Left colon (tissue), 2 donors: ENCODE data around the gene MEGF11. TPM values are rescaled to one million over a fixed set of nuclear protein-coding genes. Genes with fewer than 3 reads are reported as not detected.

Experiments used
- ATAC-seq: fragments of 200-7000 bp; cut with Tn5 transposase; one replicate; pipeline ENCODE4 v1.9.1; 2020; ENCODE audit warnings: mild to moderate bottlenecking, moderate library complexity
- DNase-seq, 2 donors: peaks; one replicate each; pipeline ENCODE4 v3.0.0-alpha.2; 2020
- intact Hi-C, 2 donors: fragments of 100-400 bp; cut with DNase I in 1 of 2; cut with micrococcal nuclease in 1 of 2; formaldehyde crosslinking; loops; one replicate each; pipeline versions ENCODE4 v1.11.2 to v1.14.0; 2022; cut with DNase I, micrococcal nuclease
- total RNA-seq, 2 donors: library from RNA; stranded (reverse); fragmentation: NEBNext Ultra II Directional; extraction: Animal tissue kit (Norgen Biotek cat#: 25700); gene quantifications; one replicate each; pipeline ENCODE4 v1.2.1, GENCODE V29; 2021
- donor health status: DM: no; HTN: no; CAD: no.
- donor health status: DM: yes; HTN: yes; CAD: no.

MEGF11 gene
- total RNA-seq, 2 donors from 2014 or later, result not detected

DNA sequence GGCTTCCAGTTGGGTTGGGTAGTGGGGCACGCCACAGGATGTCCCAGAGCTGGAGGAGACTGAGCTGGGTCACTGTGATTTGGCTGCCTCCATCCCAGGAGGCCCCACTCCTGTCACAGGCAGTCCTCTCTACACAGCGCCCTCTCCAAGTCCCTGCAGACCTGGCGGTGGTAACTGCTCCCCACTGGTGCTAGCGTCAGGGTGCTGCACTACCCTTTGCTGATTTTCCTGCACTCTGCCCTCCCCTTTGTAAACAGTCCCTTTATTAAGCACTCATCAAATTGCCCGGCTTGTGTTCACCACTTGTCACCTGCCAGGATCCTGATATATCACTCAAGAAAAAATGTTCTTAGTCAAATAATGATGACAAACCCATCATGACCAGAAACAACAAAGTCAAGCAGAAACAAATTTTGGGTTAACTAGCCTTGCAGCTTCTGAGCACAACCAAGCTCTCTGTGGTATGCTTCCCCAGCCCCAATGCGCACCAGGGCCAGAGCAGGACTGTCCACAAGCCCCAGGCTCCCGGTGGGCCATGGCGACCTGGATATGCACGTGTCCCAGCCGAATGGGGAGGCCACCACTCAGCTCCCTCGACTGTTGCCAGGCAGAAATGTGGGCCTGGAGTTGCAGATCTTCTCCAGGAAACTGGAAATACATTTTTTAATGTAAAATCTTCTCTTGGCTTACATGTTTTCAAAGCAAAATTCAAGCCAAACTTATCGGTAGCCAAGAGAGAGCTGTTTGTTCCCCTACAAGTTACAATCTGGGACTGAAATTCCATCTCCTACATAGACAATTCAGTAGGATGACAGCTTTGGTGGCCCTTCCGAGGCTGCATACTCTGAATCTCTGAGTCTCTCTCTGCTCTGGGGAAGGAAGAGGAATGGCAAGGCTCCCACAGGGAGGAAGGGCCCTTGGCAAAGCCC lies 24.5 kb downstream of the MEGF11 start:
- DNase-seq (no peak), ATAC-seq (no peak)
- intact Hi-C loops, result no loop called here

DNA sequence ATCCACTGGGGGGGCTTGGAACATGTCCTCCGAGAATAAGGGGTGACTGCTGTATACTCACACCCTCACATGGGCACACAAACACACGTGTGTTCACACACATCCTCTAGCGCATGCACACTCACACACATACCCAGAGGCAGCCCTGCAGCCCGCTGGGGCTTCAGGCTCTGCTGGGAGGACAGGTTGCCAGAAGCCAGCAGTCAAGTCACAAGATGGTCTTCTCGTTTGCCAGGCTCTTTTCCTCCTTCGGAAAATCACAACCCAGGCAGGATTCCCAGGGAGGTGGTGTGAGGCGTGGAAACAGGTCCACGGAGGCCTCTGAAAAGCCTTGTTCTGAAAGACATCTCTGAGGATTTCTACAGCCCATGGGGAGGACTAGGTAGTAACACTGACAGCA lies 26.8 kb downstream of the MEGF11 start:
- ATAC-seq (no peak), DNase-seq (no peak)
- intact Hi-C loops, result no loop called here

DNA sequence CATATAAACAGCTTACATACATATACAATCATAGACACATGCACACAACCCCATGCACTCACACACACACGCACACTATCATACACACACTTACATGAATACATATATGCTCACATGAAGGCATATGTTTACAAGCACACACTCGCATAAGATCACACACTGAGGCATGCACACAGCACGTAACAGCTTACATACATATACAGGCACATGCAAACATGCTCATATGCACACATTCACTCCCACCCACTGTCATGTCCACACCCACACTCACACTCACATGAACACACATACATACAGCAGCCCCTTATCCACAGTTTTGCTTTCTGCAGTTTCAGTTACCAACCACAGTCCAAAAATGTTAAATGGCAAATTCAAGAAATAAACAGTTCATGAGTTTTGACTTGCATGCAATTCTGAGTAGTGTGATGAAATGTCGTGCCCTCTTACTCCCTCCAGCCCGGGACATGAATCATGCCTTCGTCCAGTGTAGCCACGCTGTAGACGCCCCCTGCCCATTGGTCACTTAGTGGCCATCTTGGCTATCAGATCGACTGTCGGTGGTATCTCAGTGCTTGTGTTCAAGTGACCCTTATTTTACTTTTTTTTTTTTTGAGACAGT lies 27.8 kb downstream of the MEGF11 start:
- no peak for DNase-seq
- no peak for ATAC-seq
- intact Hi-C loops, result no loop called here

DNA sequence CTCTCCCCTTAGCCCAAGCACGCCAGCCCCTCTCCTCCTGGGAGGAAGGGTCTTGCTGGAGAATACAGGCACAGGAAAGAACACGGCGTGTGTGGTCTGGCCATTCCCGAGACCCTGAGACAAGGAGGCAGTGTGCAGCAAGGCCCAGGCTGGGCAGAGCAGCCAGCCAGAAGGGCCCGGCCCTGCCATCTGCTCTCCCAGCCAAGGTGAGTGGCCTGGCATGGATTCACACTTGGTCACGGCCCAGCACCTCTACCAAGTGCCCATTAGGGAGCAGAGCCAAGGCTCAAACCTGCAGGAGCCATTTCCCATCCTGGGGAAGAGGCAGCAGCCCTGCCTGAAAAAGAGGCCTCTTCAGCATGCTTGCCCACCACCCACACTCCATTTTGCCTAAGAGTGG lies 28.6 kb downstream of the MEGF11 start:
- intact Hi-C loops, result no loop called here
- DNase-seq (no peak), ATAC-seq (no peak)

DNA sequence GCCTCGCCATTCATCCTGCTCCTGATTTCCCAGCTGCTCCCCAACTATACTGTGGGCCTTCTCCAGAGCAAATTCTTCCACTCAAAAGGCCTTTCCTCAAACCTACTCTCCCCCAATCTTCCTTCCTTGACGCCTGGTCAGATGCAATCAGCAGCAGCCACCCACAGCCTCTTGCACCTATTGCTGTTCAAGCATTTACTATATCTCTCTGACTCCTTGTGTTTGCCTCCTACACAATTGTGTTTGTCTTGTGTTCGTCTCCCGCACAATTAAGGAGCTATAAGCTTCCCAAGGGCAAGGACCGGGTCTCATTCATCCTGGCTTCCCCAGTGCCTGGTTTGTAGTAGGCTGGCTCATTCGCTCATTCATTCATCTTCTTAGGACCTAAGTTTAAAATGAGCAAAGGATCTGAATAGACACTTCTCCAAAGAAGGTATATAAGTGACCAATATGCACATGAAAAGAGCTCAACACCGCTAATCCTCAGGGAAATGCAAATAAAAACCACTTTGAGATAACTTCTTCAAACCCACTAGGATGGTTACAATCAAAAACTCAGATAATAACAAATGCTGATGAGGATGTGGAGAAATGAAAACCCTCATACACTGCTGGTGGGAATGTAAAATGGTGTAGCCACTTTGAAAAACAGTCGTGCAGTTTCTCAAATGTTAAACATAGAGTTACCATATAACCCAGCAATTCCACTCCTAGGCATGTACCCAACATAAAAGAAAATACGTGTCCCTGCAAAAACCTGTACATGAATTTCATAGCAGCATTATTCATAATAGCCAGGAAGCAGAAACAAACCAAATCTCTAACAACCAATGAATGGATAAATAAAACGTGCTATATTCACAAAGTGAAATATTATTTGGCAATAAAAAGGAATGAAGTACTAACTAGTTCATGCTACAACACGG lies 31.0 kb downstream of the MEGF11 start:
- no peak for ATAC-seq
- intact Hi-C loops, result no loop called here

DNA sequence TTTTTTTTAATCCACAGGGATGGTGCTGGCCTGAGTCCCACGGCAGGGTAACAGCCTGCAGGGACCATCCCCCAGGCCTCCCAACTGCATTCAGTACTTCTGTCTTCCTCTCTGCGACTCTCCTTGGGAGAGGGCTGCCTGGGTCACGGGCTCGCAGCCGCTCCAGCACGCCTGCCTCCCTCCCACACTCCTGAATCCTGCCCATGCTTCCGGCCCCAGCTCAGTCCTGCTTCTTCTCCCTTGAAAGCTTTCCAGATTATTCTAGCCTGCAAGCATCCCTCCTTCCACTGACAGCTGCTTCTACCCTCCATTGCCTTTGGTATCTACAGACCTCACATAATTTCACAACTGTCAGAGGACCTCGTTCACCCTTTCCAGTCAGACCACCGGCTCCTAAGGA lies 32.4 kb downstream of the MEGF11 start:
- no peak for DNase-seq
- ATAC-seq, result no peak

More for the DNA sequence above, 31.0 kb downstream of the MEGF11 start:
- DNase-seq, result no peak

DNA sequence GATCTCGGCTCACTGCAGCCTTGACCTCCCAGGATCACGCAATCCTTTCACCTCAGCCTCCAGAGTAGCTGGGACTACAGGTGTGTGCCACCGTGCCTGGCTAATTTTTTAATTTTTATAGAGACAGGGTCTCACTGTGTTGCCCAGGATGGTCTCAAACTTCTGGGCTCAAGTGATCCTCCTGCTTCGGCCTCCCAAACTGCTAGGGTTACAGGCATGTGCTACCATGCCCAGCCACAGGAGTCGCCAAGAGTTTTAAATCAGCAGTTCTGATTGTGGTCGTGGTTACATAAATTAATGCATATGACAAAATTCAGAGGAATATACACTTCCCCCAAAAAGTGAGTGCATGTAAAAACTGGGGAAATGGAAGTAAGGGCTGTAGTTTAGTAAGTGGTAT lies 32.9 kb downstream of the MEGF11 start:
- ATAC-seq, result no peak
- intact Hi-C loops, result no loop called here
- DNase-seq, result no peak

More for the DNA sequence above, 32.4 kb downstream of the MEGF11 start:
- intact Hi-C loops, result no loop called here

DNA sequence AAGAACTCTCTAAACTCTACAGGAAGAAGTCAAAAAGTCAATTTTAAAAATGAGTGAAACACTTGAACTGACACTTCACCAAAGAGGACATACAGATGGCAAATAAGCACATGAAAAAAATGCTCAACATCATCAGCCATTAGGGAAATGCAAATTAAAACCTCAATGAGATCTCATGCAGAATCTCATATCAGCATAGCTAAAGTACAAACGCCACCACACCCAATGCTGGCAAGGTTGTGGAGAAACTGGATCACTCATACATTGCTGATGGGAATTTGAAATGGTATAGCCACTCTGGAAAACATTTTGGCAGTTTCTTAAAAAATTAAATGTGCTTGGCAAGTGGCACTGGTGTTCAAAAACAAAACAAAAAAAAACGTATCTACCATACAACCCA lies 34.2 kb downstream of the MEGF11 start:
- DNase-seq (no peak), ATAC-seq (no peak)
- intact Hi-C loops, result no loop called here

DNA sequence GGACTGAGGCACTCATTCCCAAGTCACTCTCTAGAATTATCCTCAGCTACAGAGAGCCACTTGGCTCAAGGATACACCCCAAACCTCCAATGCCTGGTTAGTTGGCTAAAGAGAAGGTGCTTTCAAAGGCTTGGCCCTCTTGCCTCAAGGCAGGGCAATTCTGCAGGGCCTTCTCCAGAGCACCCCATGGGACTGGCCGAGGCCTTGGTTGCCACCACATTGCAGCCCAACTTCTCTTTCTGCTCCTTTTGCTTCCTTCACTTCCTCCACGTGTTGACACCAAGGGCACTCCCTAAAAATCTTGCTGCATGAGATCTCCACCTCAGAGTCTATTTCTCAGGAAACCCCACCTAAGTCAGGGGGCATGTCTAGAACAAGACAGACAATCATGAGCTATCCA lies 36.7 kb downstream of the MEGF11 start:
- intact Hi-C loops, result no loop called here
- no peak for DNase-seq
- ATAC-seq, result no peak

DNA sequence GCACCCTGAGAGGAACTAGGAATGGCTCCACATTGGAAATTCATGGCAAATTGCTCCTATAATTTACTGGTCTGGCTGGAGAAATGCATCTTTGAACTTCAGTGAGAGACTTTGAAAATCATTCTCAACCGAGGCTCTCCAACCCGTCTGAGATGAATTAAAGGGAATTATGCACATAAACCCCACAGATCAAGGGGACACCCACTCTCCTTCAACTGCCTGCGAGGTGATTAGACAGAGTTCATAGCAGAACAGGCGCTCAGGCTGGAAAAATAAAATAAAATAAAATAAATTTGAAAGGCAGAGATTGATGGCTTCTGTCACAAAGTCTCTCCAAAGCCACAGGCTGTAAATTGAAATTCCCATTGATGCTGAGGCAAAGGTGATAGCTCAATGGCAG lies 37.7 kb downstream of the MEGF11 start:
- ATAC-seq (no peak), DNase-seq (no peak)
- intact Hi-C loops, result no loop called here

DNA sequence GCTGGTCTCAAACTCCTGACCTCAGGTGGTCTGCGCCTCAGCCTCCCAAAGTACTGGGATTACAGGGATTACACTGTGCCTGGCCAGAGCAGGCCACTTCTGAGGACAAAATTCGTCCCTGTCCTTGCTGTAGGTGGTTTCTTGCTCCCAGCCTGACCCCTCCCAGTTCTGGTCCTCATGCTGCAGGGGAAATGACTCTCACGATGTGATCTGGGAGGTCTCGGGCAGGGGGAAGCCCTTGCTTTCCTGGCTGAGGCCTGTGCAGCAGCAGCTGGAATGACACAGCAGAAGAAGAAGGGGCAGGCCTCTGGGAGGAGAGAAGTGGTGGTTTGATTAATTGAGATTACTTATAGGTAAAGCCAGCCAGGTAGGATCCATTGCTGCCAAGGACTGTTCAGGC lies 39.3 kb downstream of the MEGF11 start:
- intact Hi-C loops, result no loop called here
- DNase-seq (no peak), ATAC-seq (no peak)

DNA sequence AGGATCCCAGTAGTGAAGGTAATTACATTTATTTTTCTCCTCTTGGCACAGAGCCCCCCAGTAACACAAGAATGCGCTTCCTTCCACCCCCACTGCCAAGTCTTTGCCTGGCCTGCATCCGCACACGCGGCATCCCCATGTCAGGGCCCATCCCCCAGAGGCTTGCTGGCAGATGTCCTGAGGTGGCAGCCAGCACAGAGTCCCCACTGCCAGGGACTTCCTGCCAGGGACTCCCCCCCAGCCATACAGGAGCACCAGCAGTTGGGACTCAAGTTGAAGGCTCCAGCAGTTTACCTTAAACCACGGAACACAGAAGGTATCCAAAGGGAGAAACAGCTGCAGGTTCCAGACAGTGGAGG lies 41.0 kb downstream of the MEGF11 start:
- DNase-seq (no peak), ATAC-seq (no peak)
- intact Hi-C loops, result no loop called here

DNA sequence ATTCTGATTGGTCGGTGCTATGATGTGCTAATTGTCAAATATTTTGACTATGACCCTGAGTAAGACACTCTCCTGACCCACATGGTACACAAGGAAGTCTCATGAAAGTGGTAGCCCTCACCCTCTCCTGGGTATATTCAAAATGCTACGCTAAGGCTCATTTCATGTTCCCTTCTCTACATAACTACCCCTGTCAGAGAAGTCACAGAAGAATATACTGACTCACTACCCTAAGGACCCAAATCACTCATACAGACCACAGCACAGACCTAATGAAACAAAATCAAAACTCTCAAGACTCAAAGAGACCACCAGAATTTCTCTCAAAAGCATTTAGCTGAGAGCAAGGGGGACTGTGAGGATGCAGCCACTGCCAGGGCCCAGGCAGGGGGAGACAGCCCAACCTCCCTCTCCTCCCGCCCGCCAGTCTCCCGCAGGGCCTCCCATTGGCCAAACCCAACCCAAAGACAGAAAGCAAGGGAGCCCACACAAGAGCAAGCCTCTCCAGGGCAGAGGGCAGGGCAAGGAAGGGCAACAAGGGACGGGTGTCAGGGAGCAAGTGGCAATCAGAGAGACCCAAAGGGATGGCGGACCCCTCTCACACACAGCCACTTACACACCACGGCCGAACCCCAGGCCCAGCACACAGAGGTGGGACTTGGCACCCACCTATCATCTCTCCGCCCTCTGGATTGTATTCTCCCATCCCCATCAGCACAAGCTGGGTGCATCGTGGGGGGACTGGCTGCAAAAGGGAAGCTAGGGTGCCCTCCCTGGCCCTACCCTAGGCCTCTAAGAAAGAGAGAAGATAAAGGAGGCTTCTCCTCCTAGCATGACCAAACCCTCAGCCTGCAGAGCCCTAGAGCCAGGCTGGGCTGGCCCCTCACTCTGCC lies 41.6 kb downstream of the MEGF11 start:
- no peak for ATAC-seq
- DNase-seq, result no peak
- intact Hi-C loops, result no loop called here

DNA sequence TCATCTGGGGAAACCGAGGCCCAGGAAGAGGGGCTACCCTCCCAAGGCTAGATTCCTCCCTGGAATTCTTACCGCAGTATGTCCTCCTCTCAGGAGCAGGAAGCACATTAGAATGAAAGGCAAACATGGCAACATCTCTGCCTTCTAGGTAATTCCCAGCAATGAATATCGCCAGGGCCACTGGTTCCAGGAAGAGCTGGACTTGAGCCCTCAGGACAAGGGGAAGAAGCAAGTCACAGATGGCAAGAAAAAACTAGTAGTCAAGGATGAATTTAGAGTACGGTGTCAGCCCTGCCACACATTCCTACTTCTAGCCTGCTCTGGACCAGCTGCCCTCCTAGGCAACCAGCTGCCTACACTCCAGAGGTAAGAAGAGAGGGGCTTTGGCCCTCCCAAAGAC lies 42.9 kb downstream of the MEGF11 start:
- DNase-seq (no peak), ATAC-seq (no peak)
- intact Hi-C loops, result no loop called here

DNA sequence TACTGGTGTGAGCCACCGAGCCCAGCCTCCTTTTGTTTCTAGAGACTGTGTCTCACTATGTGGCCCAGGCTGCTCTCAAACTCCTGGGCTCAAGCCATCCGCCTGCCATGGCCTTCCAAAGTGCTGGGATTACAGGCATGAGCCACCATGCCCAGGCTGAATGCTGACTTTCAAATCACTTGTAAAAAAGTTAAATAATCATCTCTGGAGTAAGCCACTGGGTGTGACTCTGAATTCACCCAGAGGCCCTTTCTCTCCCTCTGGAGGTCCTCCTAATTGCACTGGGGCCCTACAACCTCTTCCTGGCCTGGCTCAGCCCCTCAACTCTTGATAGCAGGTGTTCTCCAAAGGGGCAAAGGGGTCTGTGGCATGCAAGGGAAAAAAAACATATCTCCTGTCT lies 54.8 kb downstream of the MEGF11 start:
- intact Hi-C loops, result no loop called here
- DNase-seq (no peak), ATAC-seq (no peak)

DNA sequence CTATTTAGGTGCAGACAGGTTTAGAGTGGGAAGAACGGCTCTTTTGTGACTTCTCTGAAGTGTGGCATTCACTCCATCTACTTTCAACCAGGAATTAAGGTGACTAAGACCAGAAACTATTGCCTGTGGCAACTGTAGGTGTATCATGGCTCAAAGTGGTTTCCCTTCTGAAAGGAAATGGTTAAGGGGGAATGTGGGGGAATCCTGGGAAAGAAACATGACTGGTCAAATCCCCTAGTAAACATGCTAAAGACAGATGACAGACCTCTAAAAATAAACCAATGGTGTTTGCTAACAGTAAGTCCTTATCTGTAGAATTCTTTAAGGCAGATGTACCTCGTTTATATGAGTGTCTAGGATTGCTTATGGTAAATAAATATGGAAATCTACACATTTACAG lies 56.9 kb downstream of the MEGF11 start:
- intact Hi-C loops, result no loop called here
- no peak for DNase-seq
- no peak for ATAC-seq

DNA sequence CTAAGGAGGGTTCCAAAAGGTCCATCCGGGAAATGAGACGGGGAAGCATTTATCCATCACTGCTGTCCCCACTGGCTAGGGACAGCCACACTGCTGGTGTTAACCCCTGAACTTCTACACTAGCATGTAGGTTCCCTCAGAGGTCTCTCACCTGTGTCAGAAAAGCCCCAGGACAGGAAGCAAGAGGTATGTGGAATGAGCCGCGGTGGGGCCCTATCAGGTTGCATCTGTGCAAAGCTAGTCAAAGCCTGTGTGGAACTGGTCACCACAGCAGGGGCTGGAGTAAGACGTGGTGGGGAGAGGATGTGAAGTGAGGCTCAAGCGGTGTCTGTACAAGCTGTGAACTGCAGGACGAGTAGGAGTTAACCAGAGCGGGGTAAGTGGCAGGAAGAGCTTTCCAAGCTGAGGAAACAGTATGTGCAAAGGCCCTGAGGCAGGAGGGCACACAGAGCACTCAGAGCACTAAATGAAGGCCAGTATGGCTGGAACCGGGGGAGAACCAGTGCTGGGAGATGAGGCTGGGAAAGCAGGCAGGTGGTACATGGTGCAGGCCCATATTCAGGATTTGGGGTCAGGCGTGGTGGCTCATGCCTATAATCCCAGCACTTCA lies 57.8 kb downstream of the MEGF11 start:
- intact Hi-C loops, result no loop called here
- ATAC-seq (no peak), DNase-seq (no peak)

DNA sequence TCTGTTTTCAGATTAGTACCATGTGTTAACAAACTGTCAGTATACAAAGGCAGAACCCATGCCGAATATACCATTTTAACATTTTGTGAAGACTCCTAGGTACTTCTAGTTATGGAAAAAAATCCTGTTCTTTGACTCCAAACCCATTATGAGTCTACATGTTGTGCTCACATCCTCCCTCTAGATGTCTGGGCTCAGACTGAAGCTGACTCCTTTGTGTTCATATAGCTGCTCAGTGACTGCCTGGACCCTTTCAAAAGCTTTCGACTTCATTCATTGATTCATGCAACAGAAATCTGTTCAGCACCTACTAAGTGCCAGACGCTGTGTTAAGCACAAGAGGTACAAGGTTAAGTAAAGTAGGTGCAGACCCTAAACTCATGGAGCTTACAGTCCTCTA lies 60.5 kb downstream of the MEGF11 start:
- DNase-seq, result no peak
- no peak for ATAC-seq
- intact Hi-C loops, result no loop called here
